Hematopoietic multipotent progenitor cell treated with erythropoietin and hydrocortisone succinate and interleukin-3 and kit ligand, for 4 days (in vitro differentiated cells): ENCODE data around the gene PGGHG.
"Not testable (repeated sequence)": the region's sequence is repeated elsewhere in the genome, so short reads cannot be mapped to it uniquely, and the experiment has no call there.

Experiments
- DNase-seq: peaks from one replicate; pipeline ENCODE4 v3.0.0-alpha.2; 2015

The PGGHG gene

GRCh38 chr11:298406-299065, 9.6 kb downstream of the PGGHG start:
- no peak for DNase-seq

- DNase-seq, result no peak
Observed at GRCh38 chr11:299081-299891, 10.4 kb downstream of the PGGHG start, which contains the start of gene IFITM5. IFITM5 (minus strand) TSS chr11:299526; CDS start chr11:299490, 36 bp downstream.

DNA sequence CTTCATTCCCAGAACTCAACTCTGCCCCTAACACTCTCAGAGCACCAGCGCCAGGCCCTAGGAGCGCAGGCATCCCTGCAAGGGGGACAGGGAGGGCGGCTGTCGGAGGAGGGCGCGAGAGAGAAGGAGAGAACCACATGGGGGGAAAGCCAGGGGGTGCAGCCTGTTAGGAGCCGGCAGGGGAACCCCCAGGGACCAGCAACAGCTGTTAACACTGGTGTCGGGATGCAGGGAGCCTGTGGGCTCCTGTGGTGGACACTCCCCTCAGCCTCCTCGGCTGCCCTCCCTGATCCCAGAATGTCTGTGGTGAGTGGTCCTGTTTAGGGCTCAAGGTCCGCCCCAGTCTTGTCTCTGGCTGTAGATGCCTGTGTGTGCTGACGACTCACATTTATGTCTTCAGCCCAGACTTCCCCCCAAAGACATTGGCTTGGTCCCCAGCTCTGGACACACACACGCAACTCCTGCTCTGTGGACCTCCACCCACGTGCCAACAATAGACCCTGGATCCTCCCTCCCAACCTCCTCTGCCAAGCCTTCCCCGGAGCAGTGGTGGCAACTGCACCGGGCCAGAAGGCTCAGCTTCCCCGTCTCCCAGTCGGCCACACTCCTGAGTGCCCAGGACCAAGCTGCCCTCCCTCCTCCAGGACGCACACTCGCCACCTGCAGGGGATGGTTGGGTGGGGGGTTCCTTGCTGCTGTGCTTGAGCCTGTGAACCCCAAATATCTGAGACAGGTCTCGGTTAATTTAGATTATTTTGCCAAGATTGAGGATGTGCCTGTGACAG, 11.2 kb downstream of the PGGHG start:
- peak; percentile 67 for DNase-seq

DNA sequence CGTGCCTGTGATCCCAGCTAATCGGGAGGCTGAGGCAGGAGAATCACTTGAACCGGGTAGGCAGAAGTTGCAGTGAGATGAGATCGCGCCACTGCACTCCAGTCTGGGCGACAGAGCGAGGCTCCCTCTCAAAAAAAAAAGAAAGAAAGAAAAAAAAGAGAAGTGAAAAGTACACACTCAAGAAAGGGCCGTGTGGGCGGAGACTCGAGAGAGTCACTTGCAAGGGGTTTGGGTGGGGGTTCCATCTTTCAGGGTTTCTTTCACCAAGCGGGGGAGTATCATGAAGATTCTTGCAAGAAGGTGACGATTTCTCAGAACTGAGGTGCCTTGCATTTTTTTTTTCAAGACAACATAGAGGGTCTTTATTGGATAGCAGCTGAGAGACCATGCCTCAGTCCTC, 14.4 kb downstream of the PGGHG start:
- DNase-seq, result no peak

- DNase-seq, result no peak
Observed at GRCh38 chr11:304061-304506, 15.2 kb downstream of the PGGHG start.

DNA sequence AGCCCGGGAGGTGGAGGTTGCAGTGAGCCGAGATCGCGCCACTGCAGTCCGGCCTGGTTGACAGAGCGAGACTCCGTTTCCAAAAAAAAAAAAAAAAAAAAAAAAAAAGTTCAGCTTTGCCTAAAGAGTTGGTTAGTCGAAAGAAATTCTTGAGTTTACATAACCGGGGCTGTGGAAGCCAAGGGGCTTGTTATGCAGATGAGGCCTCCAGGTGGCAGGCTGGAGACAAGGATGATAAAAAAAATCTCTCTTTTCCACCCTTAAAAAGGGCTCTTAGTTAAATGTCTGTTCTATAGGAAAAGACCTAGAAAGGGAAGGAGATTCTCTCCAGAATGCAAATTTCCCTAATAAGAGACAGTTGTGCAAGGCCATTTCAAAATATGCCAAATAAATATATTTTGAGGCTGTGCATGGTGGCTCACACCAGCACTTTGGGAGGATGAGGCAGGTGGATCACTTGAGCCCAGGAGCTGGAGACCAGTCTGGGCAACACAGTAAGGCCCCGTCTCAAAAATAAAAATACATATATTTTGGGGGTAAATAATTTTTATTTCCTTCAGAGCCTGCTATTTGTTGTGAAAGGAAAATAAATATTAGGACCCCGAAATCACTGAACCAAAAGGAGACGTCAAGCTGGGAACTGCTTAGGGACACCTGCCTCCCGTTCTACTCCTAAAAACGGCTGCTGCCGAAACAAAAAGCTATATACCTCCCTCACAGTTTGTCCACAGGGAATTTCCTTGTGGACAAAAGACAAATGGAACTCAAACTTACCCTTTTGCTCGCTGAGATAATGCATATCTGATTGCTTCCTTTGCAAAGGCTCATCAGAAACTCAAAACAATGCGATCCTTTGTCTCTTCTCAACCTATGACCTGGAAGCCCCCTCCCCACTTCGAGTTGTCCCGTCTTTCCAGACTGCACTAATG, 16.3 kb downstream of the PGGHG start:
- DNase-seq, result peak; percentile 92

DNA sequence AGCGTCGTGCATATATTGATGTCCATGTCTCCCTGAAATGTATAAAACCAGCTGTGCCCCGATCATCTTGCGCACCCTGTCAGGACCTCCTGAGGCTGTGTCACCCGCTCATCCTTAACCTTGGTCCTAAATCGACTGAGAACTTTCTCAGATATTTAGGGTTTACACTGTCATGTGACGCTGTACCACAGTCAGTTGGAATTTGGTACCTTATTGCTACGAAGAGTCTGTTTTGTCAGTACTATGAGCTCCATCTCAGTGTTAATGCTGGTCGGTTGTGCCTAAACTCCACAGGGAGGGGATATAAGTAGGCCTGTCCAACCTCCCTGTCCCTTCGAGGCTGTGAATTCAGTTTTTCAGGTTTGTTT, 16.9 kb downstream of the PGGHG start:
- DNase-seq, result no peak

DNA sequence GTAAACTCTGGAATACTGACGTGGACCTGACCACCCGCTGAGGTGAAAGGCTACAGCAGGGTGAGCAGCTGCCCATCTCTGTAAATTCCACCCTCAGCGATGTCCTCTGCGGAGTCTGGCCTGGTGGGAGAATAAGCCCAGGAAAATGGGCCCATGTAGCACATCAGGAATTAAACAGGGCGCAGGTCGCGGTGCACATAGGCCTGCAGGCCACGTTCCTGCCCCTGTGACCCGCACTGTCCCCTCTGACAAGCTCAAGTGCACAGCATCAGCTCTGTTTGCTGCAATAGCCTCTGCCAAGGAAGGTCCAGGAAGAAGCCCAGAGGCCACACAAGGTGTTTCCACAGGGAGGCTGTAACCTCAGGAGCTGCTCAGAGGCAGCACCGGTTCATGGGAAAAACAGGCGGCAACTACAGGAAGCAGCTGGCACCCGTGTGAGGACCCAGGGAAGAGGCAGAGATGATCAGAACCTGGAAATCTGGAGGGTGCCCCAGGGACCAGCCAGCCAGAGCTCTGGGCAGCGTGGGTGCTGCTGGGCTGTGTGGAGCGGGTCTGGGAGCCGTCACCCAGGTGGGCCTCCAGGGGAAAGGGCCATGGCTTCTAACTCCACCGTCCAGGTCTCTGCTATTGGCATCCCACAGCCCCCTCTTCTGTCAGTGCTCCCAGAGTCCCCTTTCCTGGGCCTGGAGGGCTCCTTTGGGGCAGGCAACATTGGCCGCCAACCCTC, 17.9 kb downstream of the PGGHG start:
- DNase-seq, result no peak

- DNase-seq, result peak; percentile 86
Observed at GRCh38 chr11:307766-308708, 19.1 kb downstream of the PGGHG start, which contains the start of gene IFITM2. IFITM2 (plus strand) TSS chr11:307816; CDS start chr11:308193, 377 bp downstream.

DNA sequence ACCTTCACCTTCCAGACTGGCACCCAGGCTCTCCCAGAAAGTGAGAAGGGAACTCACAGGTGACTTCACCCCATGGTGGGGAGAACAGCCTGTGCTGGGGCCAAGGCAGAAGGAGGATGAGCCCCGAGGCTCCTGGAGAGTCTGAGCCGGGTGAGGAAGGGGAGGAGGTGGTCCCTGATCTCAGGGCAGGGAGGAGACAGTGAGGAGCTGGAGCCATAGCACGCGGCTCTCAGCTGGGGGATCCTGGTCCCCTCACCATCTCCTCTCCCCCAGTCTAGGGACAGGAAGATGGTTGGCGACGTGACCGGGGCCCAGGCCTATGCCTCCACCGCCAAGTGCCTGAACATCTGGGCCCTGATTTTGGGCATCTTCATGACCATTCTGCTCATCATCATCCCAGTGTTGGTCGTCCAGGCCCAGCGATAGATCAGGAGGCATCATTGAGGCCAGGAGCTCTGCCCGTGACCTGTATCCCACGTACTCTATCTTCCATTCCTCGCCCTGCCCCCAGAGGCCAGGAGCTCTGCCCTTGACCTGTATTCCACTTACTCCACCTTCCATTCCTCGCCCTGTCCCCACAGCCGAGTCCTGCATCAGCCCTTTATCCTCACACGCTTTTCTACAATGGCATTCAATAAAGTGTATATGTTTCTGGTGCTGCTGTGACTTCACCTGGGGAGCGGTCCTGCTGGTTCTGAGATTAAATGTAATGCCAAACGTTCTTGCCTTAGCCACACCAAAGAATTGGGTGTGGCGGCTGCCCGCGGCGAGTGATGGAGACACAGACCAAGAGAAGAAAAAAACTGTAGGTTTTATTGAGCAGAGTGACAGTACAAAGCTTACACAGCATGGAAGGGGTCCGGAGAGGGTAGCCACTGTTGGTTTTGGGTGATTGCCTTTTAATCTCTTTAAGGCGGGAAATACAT, 20.1 kb downstream of the PGGHG start:
- DNase-seq, result peak; percentile 33

DNA sequence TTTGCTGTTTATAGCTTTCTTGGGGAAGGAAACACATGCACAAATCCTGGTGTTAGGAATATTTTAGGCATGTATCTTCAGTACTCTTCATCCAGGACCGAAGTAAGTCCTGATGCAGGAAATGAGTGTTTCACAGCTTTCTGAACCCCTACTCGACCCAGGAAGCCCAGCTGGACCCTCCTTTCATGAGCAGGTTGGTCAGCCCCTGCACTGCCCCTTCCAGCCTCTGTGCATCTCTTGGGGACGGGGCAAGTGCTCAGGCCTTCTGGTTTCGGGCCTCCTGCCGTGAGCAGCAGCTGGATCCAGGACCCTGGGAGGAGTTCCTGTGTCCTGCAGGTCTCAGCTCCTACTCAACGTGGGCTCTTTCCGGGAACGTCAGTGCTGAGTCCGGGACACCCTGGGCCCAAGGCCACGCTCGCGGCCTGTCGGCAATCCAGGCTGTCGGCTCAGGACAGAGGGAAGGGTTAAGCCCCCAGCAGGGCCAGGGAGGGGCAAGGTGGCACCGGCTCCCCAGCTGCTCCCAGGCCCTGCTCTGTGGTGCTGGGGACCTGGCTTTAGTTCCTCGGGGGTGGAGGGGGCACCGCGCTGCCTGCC, 21.1 kb downstream of the PGGHG start:
- not testable (repeated sequence) for DNase-seq

DNA sequence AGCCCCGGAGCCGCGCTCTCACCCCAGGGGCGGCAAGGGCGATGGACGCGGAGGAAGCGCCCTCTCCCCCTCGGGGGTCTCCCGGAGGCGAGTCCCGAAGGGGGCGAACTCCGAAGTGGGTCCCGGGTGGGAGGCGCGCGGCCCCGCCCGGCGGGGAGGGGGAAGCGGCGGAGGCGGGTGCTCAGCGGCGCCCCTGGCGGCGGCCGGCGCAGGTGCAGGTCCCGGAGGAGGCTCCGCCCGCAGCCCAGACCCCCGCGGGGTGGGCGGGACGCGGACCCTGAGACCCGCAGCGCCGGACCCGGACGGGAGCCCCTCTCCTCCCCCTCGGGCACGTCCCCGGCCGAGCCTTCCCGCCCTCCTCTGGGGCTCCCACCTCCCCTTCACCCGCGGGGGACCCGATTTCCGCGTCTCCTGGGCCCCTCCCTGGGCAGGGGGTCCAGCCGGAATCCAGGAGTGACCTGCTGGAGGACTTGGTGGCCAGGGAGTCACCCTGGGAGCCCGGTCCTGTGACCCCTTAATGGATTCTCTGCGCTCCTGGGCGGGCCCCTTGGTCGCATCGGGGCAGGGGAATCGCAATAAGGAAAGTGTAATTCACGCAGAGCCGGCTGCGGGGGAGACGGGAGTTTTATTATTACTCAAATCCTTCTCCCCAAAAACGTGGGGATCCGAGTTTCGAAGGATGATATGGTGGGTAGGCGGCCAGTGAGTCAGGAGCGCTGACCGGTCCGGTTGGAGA, 22.3 kb downstream of the PGGHG start:
- DNase-seq, result not testable (repeated sequence)

DNA sequence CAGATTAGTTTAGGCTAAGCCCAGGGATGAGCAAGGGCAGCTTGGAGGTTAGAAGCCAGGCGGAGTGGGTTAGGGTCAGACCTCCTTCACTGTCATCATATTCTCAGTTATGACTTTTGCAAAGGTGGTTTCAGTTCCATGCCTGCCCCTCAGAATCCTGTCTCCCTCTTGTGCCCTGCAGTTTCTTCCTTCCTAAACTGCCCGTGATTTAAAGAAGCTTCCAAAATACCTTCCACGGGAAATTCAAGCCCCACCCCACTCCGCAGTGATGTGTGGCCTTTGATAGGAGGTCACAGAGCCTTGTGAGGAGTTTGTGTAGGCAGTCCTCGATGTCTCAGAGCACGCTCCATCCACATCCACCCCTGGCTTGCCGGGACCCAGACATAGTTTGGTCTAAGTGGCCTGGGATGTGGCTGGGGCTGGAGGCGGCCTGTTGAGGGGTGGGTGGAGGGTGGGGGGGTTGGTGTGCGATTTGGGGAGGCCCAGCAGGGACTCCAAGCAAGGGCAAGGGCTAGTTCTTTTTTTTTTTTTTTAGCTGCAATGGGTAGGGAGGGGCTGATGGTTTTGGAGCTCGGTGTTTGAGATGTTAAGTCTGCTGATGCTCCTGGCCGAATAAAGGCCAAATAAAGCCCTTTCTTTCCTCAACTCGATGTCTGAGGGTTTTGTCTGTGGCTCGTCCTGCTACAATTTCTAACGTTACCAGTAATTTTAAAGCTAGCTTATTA, 23.3 kb downstream of the PGGHG start:
- no peak for DNase-seq

GRCh38 chr11:313304-313786, 24.4 kb downstream of the PGGHG start:
- DNase-seq, result no peak

- DNase-seq, result peak; percentile 74
Observed at GRCh38 chr11:313787-314553, 25.0 kb downstream of the PGGHG start, which contains the start of gene IFITM1. IFITM1 (plus strand) TSS chr11:314040; CDS start chr11:314171, 131 bp downstream.

DNA sequence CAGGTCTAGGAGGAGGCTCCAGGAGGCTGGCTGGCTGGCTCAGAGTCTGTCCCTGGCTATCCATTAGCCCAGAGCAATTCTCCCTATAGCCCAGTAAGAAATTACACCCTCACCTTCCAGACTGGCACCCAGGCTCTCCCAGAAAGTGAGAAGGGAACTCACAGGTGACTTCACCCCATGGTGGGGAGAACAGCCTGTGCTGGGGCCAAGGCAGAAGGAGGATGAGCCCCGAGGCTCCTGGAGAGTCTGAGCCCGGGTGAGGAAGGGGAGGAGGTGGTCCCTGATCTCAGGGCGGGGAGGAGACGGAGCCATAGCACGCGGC, 25.6 kb downstream of the PGGHG start:
- not testable (repeated sequence) for DNase-seq
